ENCODE results near the gene KLK6.

KLK6 gene

GRCh38 chr19:50969413-50969760, at the start of gene KLK6:
TSS of gene KLK6 (minus strand) at chr19:50969591. CDS start at chr19:50968104, 1,487 bp downstream.
- DNase-seq (ENCODE audit: low read depth), result no peak

GRCh38 chr19:51018745-51019543, 49.6 kb upstream of the KLK6 start:
- DNase-seq (ENCODE audit: low read depth), result no peak

GRCh38 chr19:51016798-51017683, 47.6 kb upstream of the KLK6 start:
- no peak for DNase-seq (ENCODE audit: low read depth)

- DNase-seq (ENCODE audit: low read depth), result no peak
These were observed 46.4 kb upstream of the KLK6 start for GRCh38 chr19:51015691-51016267.

- no peak for DNase-seq (ENCODE audit: low read depth)
These were observed 44.9 kb upstream of the KLK6 start for GRCh38 chr19:51014242-51014641.

GRCh38 chr19:51012661-51013190, 43.3 kb upstream of the KLK6 start:
- DNase-seq (ENCODE audit: low read depth), result no peak

- no peak for DNase-seq (ENCODE audit: low read depth)
These were observed 40.8 kb upstream of the KLK6 start for GRCh38 chr19:51010066-51010795.

- no peak for DNase-seq (ENCODE audit: low read depth)
These were observed 39.9 kb upstream of the KLK6 start for GRCh38 chr19:51009061-51009891.

GRCh38 chr19:51007488-51007887, 38.1 kb upstream of the KLK6 start:
- no peak for DNase-seq (ENCODE audit: low read depth)

GRCh38 chr19:51006406-51006805, 37.0 kb upstream of the KLK6 start:
- no peak for DNase-seq (ENCODE audit: low read depth)

- no peak for DNase-seq (ENCODE audit: low read depth)
These were observed 35.9 kb upstream of the KLK6 start for GRCh38 chr19:51005248-51005647.

GRCh38 chr19:51003316-51003715, 33.9 kb upstream of the KLK6 start:
- no peak for DNase-seq (ENCODE audit: low read depth)

- DNase-seq (ENCODE audit: low read depth), result no peak
These were observed 33.3 kb upstream of the KLK6 start for GRCh38 chr19:51002542-51003311.

GRCh38 chr19:51002089-51002532, 32.7 kb upstream of the KLK6 start:
- DNase-seq (ENCODE audit: low read depth), result no peak

- DNase-seq (ENCODE audit: low read depth), result no peak
These were observed 32.1 kb upstream of the KLK6 start, which contains the start of gene KLK8 for GRCh38 chr19:51001515-51001914. TSS of gene KLK8 (minus strand) at chr19:51001604. CDS start at chr19:51001167, 437 bp downstream.

GRCh38 chr19:51000981-51001380, 31.6 kb upstream of the KLK6 start:
- DNase-seq (ENCODE audit: low read depth), result no peak

- no peak for DNase-seq (ENCODE audit: low read depth)
These were observed 31.0 kb upstream of the KLK6 start for GRCh38 chr19:51000426-51000825.

- no peak for DNase-seq (ENCODE audit: low read depth)
These were observed 29.3 kb upstream of the KLK6 start for GRCh38 chr19:50998686-50999085.

GRCh38 chr19:50998061-50998460, 28.7 kb upstream of the KLK6 start:
- DNase-seq (ENCODE audit: low read depth), result no peak

GRCh38 chr19:50994129-50994528, 24.7 kb upstream of the KLK6 start:
- DNase-seq (ENCODE audit: low read depth), result no peak

All from GM04503 (cell line).